HG03457 (cell line): ENCODE measurements around the gene CAP2.

Experiments used
- ATAC-seq: cut with Tn5 transposase; IDR thresholded peaks from one replicate; pipeline ENCODE4 v1.9.1; 2021; ENCODE audit warnings: moderate number of reproducible peaks; ENCODE audit not compliant: unreplicated experiment

CAP2 gene, protein sequence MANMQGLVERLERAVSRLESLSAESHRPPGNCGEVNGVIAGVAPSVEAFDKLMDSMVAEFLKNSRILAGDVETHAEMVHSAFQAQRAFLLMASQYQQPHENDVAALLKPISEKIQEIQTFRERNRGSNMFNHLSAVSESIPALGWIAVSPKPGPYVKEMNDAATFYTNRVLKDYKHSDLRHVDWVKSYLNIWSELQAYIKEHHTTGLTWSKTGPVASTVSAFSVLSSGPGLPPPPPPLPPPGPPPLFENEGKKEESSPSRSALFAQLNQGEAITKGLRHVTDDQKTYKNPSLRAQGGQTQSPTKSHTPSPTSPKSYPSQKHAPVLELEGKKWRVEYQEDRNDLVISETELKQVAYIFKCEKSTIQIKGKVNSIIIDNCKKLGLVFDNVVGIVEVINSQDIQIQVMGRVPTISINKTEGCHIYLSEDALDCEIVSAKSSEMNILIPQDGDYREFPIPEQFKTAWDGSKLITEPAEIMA

GRCh38 chr6:17392978-17393891 is at the start of gene CAP2:
Gene CAP2 (plus strand): TSS chr6:17393595. CDS start chr6:17421556, 27,961 bp downstream.
- no peak for ATAC-seq

DNA sequence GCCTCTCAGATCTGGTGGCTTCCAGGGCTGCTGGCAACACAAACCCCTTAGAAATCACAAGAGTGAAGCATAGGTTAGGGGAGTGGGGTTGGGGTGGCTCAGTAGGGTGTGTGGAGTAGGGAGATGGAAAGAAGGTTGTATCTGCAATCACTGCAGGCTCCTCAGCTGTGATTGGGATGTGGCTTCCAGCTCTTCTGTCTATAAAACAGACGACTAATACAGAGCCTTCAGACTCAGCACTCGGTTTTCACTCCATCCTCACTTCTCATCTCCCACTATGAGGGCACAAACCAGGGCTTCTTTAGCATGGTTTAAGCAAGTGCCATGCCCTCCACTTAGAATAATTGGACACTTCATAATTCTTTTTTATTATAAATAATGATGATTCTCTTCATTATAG is 46.4 kb upstream of the CAP2 start:
- ATAC-seq: no peak

DNA sequence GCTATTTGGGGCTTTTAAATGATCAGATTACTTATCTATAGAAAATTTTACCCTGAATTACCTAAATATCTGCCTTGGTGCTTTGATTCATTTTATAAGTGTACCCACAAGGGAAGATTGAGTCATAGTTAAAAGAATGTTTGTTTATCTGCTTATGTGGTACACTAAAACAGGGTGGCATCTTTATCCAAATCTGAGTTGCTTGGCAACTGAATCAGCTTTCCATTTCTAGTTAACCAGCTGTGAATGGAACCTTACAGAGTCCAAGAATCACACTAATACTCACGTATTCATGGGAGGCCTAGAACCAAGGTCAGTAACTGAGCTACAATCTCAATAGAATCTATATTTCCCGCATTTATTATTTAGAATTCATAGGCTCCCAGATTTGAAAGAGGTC is 44.0 kb upstream of the CAP2 start:
- ATAC-seq: no peak

DNA sequence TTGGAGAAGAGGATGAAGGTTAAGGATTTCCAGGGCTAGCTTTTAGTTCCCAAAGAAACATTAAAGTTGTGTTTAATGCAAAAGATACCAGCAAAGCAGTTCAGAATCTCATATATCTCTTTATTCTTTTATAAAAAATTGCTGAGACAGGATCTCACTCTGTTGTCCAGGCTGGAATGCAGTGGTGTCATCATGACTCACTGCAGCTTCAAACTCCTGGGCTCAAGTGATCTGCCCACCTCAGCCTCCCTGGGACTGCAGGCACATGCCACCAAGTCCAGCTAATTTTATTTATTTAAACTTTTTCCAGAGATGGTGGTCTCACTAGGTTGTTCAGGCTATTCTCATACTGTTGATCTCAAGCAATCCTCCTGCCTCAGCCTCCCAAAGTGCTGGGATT is 41.1 kb upstream of the CAP2 start:
- no peak for ATAC-seq

DNA sequence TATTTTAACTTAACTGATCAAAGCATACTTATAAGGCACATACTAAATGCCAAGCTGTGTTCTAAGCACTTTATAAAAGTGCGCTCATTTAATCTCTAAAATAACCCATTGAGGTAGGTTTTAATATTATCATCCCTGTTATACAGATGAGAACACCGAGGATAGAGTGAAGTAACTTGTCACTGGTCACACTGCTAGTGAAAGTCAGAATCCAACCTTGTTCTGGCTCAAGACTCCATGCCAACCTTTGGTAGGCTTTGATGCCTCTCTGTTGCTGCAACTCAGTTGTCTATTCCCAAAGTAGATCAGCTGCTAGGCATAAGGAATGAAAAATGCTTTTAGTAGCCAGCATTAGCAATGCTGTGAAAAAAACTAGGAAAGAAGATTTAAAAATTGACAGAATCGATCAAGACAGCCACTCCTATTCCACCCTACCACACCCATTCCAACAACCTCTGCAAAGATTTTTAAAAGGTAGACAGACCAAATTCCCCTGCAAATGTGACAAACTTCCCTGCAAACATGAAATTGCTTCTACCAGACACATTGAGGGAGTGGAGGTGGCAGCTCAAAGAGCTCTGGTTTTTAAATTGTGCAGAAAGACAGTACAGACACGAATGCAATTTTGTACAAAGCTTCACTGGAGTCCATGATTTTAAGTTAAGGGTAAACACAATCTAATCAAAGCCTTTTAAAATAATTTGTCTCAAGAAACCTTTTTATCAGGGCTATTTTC is 39.8 kb upstream of the CAP2 start:
- no peak for ATAC-seq

DNA sequence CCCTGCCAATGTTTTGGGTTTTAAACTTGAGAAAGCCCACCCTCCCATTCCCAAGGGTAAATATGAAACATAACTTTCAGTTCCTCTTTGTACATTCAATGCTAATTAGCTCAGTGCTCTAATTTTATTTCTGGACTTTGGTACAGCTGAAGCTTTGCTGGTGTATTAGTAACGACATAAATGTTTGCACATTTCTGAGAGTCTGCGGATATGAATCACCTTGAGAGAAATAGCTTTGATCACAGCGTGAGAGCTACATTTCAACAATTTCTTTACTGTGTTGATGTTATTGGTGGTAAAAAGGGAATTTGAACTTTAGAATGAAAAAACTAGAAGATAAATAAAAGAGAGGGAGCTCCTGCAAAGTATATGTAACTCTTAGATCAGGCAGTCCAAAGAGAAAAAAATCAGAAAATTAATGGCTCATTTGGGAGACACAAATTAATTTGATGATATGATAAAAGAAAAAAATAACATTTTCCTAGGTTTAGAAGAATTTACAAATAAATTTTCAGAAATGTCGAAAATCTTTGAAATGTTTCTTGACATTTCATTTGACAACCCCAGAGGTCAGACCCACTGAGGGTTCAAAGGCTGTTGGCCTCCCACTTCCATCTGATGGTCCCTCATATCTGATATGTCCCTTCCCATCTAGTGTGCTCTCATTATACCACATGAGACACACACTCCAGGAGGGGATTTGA is 38.5 kb upstream of the CAP2 start:
- no peak for ATAC-seq

DNA sequence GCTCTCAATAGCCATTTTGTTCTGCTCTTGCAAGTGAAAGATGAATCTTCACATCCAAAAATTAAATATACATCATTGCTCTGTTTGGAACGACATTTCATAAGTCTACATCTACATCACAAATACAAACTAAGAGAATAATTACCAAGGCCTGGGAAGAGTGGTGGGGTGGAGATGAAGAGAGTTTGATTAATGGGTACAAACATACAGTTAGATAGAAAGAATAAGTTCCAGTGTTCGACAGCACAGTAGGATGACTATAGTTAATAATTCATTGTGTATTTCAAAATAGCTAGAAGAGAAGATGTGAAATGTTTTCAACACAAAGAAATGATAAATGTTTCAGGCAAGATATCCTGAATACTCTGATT is 38.0 kb upstream of the CAP2 start:
- no peak for ATAC-seq

DNA sequence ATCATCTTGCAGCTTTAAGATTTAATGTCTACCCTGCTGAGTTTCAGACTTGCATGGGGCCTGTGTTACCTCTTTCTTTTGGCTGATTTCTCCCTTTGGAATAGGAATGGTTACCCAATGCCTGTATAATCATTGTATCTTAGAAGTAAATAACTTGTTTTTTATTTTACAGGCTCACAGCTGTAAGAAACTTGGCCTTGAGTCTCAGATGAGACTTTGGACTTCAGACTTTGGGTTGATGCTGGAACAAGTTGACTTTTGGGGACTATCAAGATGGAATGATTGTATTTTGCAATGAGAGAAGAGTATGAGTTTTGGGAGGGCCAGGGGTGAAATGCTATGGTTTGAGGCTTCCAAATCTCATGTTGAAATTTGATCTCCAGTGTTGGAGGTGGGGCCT is 34.9 kb upstream of the CAP2 start:
- no peak for ATAC-seq

- no peak for ATAC-seq
These were observed 32.8 kb upstream of the CAP2 start for GRCh38 chr6:17360564-17360963.

- no peak for ATAC-seq
These were observed 32.4 kb upstream of the CAP2 start for GRCh38 chr6:17361013-17361412.

DNA sequence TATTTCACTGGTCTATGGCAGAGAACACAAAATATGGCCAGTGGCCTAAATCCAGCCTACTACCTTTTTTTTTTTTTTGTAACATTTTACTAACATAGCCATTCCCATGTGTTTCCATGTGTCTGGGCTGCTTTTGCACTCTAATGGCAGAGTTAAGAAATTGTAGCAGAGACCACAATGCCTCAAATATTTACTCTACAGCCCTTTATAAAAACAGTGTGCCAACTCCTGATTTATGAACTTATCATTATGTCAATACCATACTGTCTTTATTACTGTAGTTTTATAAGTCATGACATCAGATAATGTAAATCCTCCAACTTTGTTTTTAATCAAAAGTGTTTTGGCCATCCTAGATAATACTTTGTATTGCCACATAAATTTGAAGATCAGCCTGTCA is 27.4 kb upstream of the CAP2 start:
- no peak for ATAC-seq

GRCh38 chr6:17367868-17368267 is 25.5 kb upstream of the CAP2 start:
- ATAC-seq: no peak

DNA sequence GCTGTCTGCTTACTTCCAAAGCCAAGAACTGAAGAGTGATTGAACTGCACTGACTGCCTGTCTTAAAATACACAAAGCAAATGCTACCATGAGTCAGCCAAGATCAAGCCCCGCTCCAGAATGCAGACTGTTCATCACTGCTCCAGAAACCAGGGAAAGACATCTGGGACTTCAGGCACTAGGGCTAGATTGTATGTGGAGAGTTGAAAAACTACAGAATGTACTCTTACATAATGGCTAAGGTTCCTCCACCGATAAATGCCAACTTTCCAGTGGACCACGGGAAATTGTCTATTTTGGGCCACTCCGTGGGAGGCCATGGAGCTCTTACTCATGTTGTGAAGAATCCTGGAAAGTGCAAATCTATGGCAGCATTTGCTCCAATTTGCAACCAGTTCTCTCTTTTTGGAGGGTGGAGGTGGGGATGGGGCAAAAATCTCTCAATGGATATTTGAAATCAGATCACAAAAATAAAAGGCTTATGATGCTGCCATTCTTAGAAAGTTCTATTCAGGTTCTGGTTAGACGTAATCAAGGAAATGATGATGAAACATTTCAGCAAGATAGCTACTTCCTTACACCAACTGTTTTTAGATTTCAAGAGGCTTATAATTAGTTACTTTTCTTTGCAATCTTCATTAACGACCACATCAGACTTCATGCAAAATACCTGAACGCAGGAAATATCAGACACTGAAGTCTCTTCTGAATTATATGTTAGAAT is 11.8 kb upstream of the CAP2 start:
- no peak for ATAC-seq

DNA sequence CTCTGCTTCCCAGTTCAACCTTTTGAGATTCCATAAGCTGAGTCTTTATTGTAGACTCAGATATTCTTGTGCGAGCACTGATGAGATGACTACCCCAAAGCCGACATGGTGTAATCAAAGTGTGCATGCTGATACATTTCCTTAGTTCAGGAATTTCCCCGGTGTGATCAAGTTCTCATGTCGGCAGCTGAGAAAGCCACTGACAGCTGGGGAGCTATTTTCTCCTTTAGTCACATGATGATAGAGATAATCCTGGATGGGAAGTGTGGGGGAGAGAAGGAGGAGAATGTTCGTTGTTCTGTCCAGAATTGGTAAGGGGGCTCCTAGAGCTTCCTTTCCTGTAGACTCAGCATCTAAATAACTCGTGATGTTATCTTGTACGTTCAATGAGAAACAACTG is 7.7 kb upstream of the CAP2 start:
- ATAC-seq: no peak

- no peak for ATAC-seq
These were observed 5.0 kb upstream of the CAP2 start for GRCh38 chr6:17388365-17388764.

- no peak for ATAC-seq
These were observed 4.0 kb upstream of the CAP2 start for GRCh38 chr6:17389274-17389847.

GRCh38 chr6:17390276-17390675 is 3.1 kb upstream of the CAP2 start:
- no peak for ATAC-seq

DNA sequence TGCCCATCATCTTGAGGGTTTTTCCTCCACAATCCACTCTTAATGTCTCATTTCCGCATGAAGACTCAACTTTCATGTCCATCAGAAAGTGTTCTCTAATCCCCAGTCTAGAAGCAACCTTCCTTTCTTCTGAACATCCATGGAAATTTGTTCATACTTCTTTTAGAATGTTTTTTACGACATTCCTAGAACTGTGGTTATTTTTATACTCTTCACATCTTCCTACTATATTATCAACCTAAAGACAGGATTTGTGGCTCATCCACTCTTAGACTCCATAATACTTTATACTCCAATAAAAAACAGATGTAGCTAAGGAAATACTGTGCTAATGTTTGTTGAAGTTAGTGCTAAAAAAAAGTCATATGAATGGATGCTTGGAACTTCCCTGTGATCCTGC is 1.4 kb upstream of the CAP2 start:
- ATAC-seq: no peak

DNA sequence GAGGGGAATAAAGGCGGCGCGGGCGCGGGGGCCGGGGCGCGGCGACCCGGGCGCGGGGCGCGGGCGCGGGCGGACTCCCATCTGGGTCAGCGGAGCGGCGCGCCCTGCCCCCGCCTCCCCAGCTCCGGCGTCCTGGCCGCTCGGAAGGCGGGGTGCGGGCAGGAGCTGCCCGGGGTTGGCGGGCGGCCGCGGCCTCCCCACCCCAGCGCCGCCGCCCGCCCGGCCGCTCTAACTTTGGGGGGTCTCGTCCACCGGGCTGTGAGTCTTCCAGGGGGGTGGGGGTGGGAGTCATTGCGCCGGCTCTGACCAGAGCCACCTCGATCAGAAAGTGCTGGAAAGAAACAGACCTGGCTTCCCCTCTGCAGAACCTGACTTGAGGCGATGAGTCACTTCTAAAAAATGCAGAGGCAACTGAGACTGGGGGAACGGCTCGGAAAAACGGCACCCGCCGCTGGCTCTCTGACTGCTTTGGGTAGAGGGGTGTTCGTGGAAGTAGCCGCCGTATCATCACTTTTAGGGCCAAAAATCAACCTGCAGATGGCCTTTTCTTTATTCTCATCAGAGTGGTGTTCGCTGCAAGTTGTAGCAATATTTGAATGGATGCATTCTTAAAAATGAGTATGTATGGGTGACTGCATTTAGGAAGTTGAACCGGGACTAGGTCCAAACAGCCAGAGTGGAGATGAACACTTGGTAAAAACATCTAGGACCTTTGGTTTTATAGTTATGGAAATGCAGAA is 667 bp downstream of the CAP2 start:
- ATAC-seq: no peak
